HL-60 (cell line): ENCODE data around the gene RASGRP2.

Source experiments
- CTCF ChIP-seq: IDR thresholded peaks from one replicate; pipeline ENCODE4 v1.5.1; 2011; ENCODE audit warnings: low read length, control low read depth, inconsistent platforms; ENCODE audit not compliant: insufficient read depth
- GABPA ChIP-seq: IDR thresholded peaks from 2 replicates; pipeline ENCODE4 v1.6.1; 2012; ENCODE audit warnings: low read depth
- POLR2AphosphoS5 ChIP-seq: IDR thresholded peaks from 2 replicates; pipeline ENCODE4 v1.6.1; 2012; ENCODE audit warnings: low read depth
- REST ChIP-seq: IDR thresholded peaks from 2 replicates; pipeline ENCODE4 v1.6.1; 2012; ENCODE audit warnings: low read depth; ENCODE audit not compliant: insufficient replicate concordance
- SPI1 ChIP-seq: IDR thresholded peaks from 2 replicates; pipeline ENCODE4 v1.6.1; 2012; ENCODE audit warnings: low read depth, mild to moderate bottlenecking, borderline replicate concordance

GRCh38 chr11:64790205-64791095 lies 46.5 kb upstream of the RASGRP2 start:
- TF ChIP-seq REST (no peak), CTCF (no peak), POLR2AphosphoS5 (no peak), GABPA (no peak), SPI1 (no peak)
